HEK293 (cell line): ENCODE measurements around the gene SLC37A2.

Experiments
- CTCF ChIA-PET: fragments of 350-600 bp; formaldehyde crosslinking; extraction: SDS; loops from one replicate; lab custom pipeline; 2021; ENCODE audit warnings: antibody characterized with exemption; lab: Yijun Ruan, JAX
- POLR2A ChIA-PET: fragments of 300-600 bp; formaldehyde crosslinking; extraction: SDS; loops from one replicate; lab custom pipeline; 2020; ENCODE audit warnings: antibody characterized with exemption, inconsistent platforms; lab: Yijun Ruan, JAX
- H3K27ac ChIP-seq: fragments of 200-500 bp; sonication (Bioruptor generic); 2 replicates; pipeline ENCODE4 v1.5.1; 2014; ENCODE audit warnings: low read depth, low read length, control low read depth, inconsistent platforms; ENCODE audit errors: extremely low read depth
- H3K36me3 ChIP-seq, 2 experiments: fragments of 200-500 bp in 1 of 2; sonication (Bioruptor generic) in 1 of 2; 1 replicate in 1 of 2; 2 replicates in 1 of 2; pipeline ENCODE4 v1.5.1; 2014 to 2017; ENCODE audit warnings: inconsistent platforms in 2 of 2, low read length in 2 of 2; ENCODE audit not compliant: control insufficient read depth in 2 of 2, insufficient read depth in 1 of 2
- H3K4me1 ChIP-seq: fragments of 200-500 bp; sonication (Bioruptor generic); 2 replicates; pipeline ENCODE4 v1.5.1; 2014; ENCODE audit warnings: mild to moderate bottlenecking, low read length, inconsistent platforms; ENCODE audit not compliant: control insufficient read depth, insufficient read depth
- H3K4me3 ChIP-seq: 2 replicates; pipeline ENCODE4 v1.5.1; 2011; ENCODE audit warnings: low read depth, mild to moderate bottlenecking, control low read depth, low read length, moderate library complexity
- H3K9me3 ChIP-seq: fragments of 200-500 bp; sonication (Bioruptor generic); 2 replicates; pipeline ENCODE4 v1.5.1; 2014; ENCODE audit warnings: low read depth, low read length, inconsistent platforms; ENCODE audit not compliant: control insufficient read depth, insufficient read depth
- IKZF3 ChIP-seq: fragments of 450-650 bp; IDR thresholded peaks from 2 replicates; pipeline ENCODE4 v1.5.0; 2018; ENCODE audit warnings: missing biosample characterization, mild to moderate bottlenecking, missing genetic modification characterization, moderate library complexity
- KLF10 ChIP-seq: fragments of 450-650 bp; IDR thresholded peaks from 2 replicates; pipeline ENCODE4 v1.5.1; 2018; ENCODE audit warnings: missing biosample characterization, mild to moderate bottlenecking, missing genetic modification characterization
- KLF16 ChIP-seq: fragments of 450-650 bp; formaldehyde crosslinking; IDR thresholded peaks from 2 replicates; pipeline ENCODE4 v1.5.1; 2017; ENCODE audit warnings: missing biosample characterization, missing genetic modification characterization
- PRDM2 ChIP-seq: fragments of 450-650 bp; formaldehyde crosslinking; IDR thresholded peaks from 2 replicates; pipeline ENCODE4 v1.5.1; 2016; ENCODE audit warnings: missing biosample characterization, missing genetic modification characterization, borderline replicate concordance
- ZBTB21 ChIP-seq: fragments of 450-650 bp; formaldehyde crosslinking; IDR thresholded peaks from 2 replicates; pipeline ENCODE4 v1.5.1; 2017; ENCODE audit warnings: missing biosample characterization, missing genetic modification characterization
- ZNF169 ChIP-seq: fragments of 450-650 bp; formaldehyde crosslinking; IDR thresholded peaks from 2 replicates; pipeline ENCODE4 v1.5.1; 2016; ENCODE audit warnings: missing biosample characterization, missing genetic modification characterization
- ZNF24 ChIP-seq: fragments of 450-650 bp; formaldehyde crosslinking; IDR thresholded peaks from 2 replicates; pipeline ENCODE4 v1.5.1; 2016; ENCODE audit warnings: missing biosample characterization, missing genetic modification characterization
- ZNF350 ChIP-seq: fragments of 450-650 bp; formaldehyde crosslinking; IDR thresholded peaks from 2 replicates; pipeline ENCODE4 v1.5.0; 2017; ENCODE audit warnings: missing biosample characterization, mild to moderate bottlenecking, missing genetic modification characterization
- ZNF366 ChIP-seq: fragments of 450-650 bp; formaldehyde crosslinking; conservative IDR thresholded peaks from 2 replicates; pipeline ENCODE4 v1.5.1; 2016; ENCODE audit warnings: missing biosample characterization, missing genetic modification characterization
- ZNF404 ChIP-seq: fragments of 450-650 bp; formaldehyde crosslinking; IDR thresholded peaks from 2 replicates; pipeline ENCODE4 v1.5.1; 2017; ENCODE audit warnings: missing biosample characterization, missing genetic modification characterization
- ZNF501 ChIP-seq: fragments of 450-650 bp; formaldehyde crosslinking; IDR thresholded peaks from 2 replicates; pipeline ENCODE4 v1.5.1; 2016; ENCODE audit warnings: missing biosample characterization, missing genetic modification characterization
- ZNF558 ChIP-seq: fragments of 450-650 bp; formaldehyde crosslinking; IDR thresholded peaks from 2 replicates; pipeline ENCODE4 v1.5.1; 2016; ENCODE audit warnings: missing biosample characterization, missing genetic modification characterization
- ZNF561 ChIP-seq: fragments of 450-650 bp; IDR thresholded peaks from 2 replicates; pipeline ENCODE4 v1.5.1; 2018; ENCODE audit warnings: missing biosample characterization, missing genetic modification characterization, borderline replicate concordance
- ZNF658 ChIP-seq: fragments of 450-650 bp; formaldehyde crosslinking; IDR thresholded peaks from 2 replicates; pipeline ENCODE4; 2016; ENCODE audit warnings: missing biosample characterization, missing genetic modification characterization
- ZNF830 ChIP-seq: fragments of 450-650 bp; IDR thresholded peaks from 2 replicates; pipeline ENCODE4 v1.5.0; 2018; ENCODE audit warnings: missing biosample characterization, missing genetic modification characterization, low read depth, mild to moderate bottlenecking, moderate library complexity
- ZXDB ChIP-seq: fragments of 450-650 bp; formaldehyde crosslinking; IDR thresholded peaks from 2 replicates; pipeline ENCODE4 v1.5.1; 2016; ENCODE audit warnings: missing biosample characterization, missing genetic modification characterization
- TF ChIP-seq, protein P1 (sequence below): fragments of 450-650 bp; formaldehyde crosslinking; IDR thresholded peaks from 2 replicates; pipeline ENCODE4 v1.5.1; 2016; ENCODE audit warnings: missing biosample characterization, missing genetic modification characterization
- TF ChIP-seq, protein P2 (sequence below): fragments of 450-650 bp; IDR thresholded peaks from 2 replicates; pipeline ENCODE4 v1.5.1; 2018; ENCODE audit warnings: missing biosample characterization, missing genetic modification characterization
- TF ChIP-seq, protein P3 (sequence below): fragments of 450-650 bp; formaldehyde crosslinking; IDR thresholded peaks from 2 replicates; pipeline ENCODE4 v1.5.1; 2016; ENCODE audit warnings: missing biosample characterization, missing genetic modification characterization

SLC37A2 gene

GRCh38 chr11:125114518-125114917, 51.4 kb downstream of the SLC37A2 start:
- no peak overlapping the region for H3K4me3 ChIP-seq
- no peaks in the 10 kb centered on the region for H3K4me1 ChIP-seq
- POLR2A ChIA-PET = no interaction called here
- H3K36me3 ChIP-seq = no peaks in the 10 kb centered on the region
- TF ChIP-seq ZNF658 (tag by site-specific recombination) = no peak
- TF ChIP-seq ZNF24 (tag by site-specific recombination) = no peak
- TF ChIP-seq KLF10 (tag by site-specific recombination) = no peak
- TF ChIP-seq IKZF3 (tag by site-specific recombination) = no peak
- TF ChIP-seq ZXDB (tag by site-specific recombination) = no peak
- TF ChIP-seq, protein P1, sequence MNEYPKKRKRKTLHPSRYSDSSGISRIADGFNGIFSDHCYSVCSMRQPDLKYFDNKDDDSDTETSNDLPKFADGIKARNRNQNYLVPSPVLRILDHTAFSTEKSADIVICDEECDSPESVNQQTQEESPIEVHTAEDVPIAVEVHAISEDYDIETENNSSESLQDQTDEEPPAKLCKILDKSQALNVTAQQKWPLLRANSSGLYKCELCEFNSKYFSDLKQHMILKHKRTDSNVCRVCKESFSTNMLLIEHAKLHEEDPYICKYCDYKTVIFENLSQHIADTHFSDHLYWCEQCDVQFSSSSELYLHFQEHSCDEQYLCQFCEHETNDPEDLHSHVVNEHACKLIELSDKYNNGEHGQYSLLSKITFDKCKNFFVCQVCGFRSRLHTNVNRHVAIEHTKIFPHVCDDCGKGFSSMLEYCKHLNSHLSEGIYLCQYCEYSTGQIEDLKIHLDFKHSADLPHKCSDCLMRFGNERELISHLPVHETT = no peak
- TF ChIP-seq ZNF501 (tag by site-specific recombination) = no peak
- TF ChIP-seq, protein P2, sequence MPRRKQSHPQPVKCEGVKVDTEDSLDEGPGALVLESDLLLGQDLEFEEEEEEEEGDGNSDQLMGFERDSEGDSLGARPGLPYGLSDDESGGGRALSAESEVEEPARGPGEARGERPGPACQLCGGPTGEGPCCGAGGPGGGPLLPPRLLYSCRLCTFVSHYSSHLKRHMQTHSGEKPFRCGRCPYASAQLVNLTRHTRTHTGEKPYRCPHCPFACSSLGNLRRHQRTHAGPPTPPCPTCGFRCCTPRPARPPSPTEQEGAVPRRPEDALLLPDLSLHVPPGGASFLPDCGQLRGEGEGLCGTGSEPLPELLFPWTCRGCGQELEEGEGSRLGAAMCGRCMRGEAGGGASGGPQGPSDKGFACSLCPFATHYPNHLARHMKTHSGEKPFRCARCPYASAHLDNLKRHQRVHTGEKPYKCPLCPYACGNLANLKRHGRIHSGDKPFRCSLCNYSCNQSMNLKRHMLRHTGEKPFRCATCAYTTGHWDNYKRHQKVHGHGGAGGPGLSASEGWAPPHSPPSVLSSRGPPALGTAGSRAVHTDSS (tag by site-specific recombination) = no peak
- TF ChIP-seq ZNF366 (tag by site-specific recombination) = no peak
- no peak for TF ChIP-seq ZNF169 (tag by site-specific recombination)
- TF ChIP-seq ZNF561 (tag by site-specific recombination) = no peak
- no peak for TF ChIP-seq ZNF404 (tag by site-specific recombination)
- no peak for TF ChIP-seq ZNF350 (tag by site-specific recombination)
- H3K27ac ChIP-seq = no peak overlapping the region
- no peaks in the 10 kb centered on the region for H3K9me3 ChIP-seq
- CTCF ChIA-PET = interaction anchor here (0.9 to 1.5 kb wide), 3 partner anchors 23 to 445 kb away, joined by 4 to 5 read pairs (median 5); no protein-coding TSS in a partner anchor

DNA sequence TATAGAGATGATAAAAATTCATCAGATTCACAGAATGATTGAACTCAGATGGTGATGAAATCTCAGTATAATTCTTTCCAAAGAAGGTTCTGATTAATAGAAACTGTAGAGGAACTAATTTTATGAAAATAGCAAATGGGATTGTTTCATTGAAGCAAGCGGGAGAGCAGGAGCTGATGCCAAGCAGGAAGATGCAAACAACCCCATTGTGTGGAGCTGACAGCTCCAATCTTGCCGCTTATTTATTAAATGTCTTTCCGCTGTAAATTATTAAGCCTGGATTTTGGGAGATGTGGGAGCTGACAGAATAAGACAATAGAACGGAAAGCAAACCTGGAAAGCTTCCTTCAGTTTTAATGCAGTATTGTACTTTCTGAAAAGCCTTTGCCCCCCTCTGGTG, 54.3 kb downstream of the SLC37A2 start:
- CTCF ChIA-PET = interaction anchor here (0.6 to 2.2 kb wide), 4 partner anchors 25 to 311 kb away, joined by 3 to 7 read pairs (median 4); no protein-coding TSS in a partner anchor
- Histone ChIP-seq H3K27ac (no peak overlapping the region), H3K9me3 (no peaks in the 10 kb centered on the region), H3K36me3 (no peaks in the 10 kb centered on the region), H3K4me3 (no peak overlapping the region), H3K4me1 (no peaks in the 10 kb centered on the region)
- TF ChIP-seq KLF16 (tag by site-specific recombination) (no peak), ZNF558 (tag by site-specific recombination) (no peak), ZBTB21 (no peak), PRDM2 (tag by site-specific recombination) (no peak), ZNF830 (tag by site-specific recombination) (no peak)
- TF ChIP-seq, protein P3, sequence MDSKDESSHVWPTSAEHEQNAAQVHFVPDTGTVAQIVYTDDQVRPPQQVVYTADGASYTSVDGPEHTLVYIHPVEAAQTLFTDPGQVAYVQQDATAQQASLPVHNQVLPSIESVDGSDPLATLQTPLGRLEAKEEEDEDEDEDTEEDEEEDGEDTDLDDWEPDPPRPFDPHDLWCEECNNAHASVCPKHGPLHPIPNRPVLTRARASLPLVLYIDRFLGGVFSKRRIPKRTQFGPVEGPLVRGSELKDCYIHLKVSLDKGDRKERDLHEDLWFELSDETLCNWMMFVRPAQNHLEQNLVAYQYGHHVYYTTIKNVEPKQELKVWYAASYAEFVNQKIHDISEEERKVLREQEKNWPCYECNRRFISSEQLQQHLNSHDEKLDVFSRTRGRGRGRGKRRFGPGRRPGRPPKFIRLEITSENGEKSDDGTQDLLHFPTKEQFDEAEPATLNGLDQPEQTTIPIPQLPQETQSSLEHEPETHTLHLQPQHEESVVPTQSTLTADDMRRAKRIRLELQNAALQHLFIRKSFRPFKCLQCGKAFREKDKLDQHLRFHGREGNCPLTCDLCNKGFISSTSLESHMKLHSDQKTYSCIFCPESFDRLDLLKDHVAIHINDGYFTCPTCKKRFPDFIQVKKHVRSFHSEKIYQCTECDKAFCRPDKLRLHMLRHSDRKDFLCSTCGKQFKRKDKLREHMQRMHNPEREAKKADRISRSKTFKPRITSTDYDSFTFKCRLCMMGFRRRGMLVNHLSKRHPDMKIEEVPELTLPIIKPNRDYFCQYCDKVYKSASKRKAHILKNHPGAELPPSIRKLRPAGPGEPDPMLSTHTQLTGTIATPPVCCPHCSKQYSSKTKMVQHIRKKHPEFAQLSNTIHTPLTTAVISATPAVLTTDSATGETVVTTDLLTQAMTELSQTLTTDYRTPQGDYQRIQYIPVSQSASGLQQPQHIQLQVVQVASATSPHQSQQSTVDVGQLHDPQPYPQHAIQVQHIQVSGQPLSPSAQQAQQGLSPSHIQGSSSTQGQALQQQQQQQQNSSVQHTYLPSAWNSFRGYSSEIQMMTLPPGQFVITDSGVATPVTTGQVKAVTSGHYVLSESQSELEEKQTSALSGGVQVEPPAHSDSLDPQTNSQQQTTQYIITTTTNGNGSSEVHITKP (tag by site-specific recombination) = no peak
- POLR2A ChIA-PET = no interaction called here
